AG04450 (cell line): ENCODE results near the gene C10orf90. TPM values are rescaled to one million over a fixed set of nuclear protein-coding genes. Genes with fewer than 3 reads are reported as not detected.

ENCODE experiments used
- CTCF ChIA-PET: fragments of 300-600, 350-600 bp; formaldehyde crosslinking; extraction: SDS; loops from one replicate; lab custom pipeline; 2022; ENCODE audit warnings: antibody characterized with exemption, inconsistent platforms; lab: Charles Lee
- POLR2A ChIA-PET: fragments of 350-600 bp; formaldehyde crosslinking; extraction: SDS; loops from one replicate; lab custom pipeline; 2021; ENCODE audit warnings: antibody characterized with exemption, inconsistent platforms; lab: Yijun Ruan, JAX
- DNase-seq: peaks from one replicate; pipeline ENCODE4 v3.0.0-alpha.2; 2011; ENCODE audit warnings: low read depth, low spot score
- H3K27ac ChIP-seq: one replicate; pipeline ENCODE4 v1.5.1; 2012; ENCODE audit warnings: low read depth, low read length, control low read depth
- H3K27me3 ChIP-seq: one replicate; pipeline ENCODE4 v1.6.0; 2012; ENCODE audit warnings: low read length; ENCODE audit not compliant: control insufficient read depth, insufficient read depth
- H3K4me3 ChIP-seq: 2 replicates; pipeline ENCODE4 v1.5.1; 2011; ENCODE audit warnings: mild to moderate bottlenecking, low read depth, low read length, control low read depth
- H3K9me3 ChIP-seq: 2 replicates; pipeline ENCODE4 v1.5.1; 2012; ENCODE audit warnings: low read length; ENCODE audit not compliant: control insufficient read depth, insufficient read depth
- CTCF ChIP-seq: IDR thresholded peaks from 2 replicates; pipeline ENCODE4 v1.5.1; 2011; ENCODE audit warnings: low read depth, low read length, control low read depth, inconsistent platforms
- polyA plus RNA-seq: library from polyadenylated mRNA; depleted of rRNA; stranded (reverse); fragments of >200 nt; gene quantifications from 2 replicates; pipeline ENCODE4 v1.2.3, GENCODE V29; 2011

C10orf90 gene
- polyA plus RNA-seq, 1 experiment, result 0.10 TPM

GRCh38 chr10:126479280-126479895 is 191.1 kb downstream of the C10orf90 start:
- no peak for TF ChIP-seq CTCF
- no peak overlapping the region for H3K27ac ChIP-seq
- ChIA-PET POLR2A (no interaction called here), CTCF (interaction anchor here (1.9 kb wide), 1 partner anchor 25 kb away, joined by 4 read pairs; no protein-coding TSS in a partner anchor)
- no peak for DNase-seq
- no peak overlapping the region for H3K4me3 ChIP-seq
- H3K27me3 ChIP-seq, result peaks cover 2% of the 10 kb centered on the region
- no peaks in the 10 kb centered on the region for H3K9me3 ChIP-seq

GRCh38 chr10:126478546-126478945 is 191.9 kb downstream of the C10orf90 start:
- TF ChIP-seq CTCF, result no peak
- DNase-seq, result no peak
- Histone ChIP-seq H3K27ac (no peak overlapping the region), H3K27me3 (peaks cover 2% of the 10 kb centered on the region), H3K4me3 (no peak overlapping the region), H3K9me3 (no peaks in the 10 kb centered on the region)
- CTCF ChIA-PET, result interaction anchor here (1.9 kb wide), 1 partner anchor 25 kb away, joined by 4 read pairs; no protein-coding TSS in a partner anchor
- POLR2A ChIA-PET, result no interaction called here

GRCh38 chr10:126476246-126476645 is 194.2 kb downstream of the C10orf90 start:
- peaks cover 2% of the 10 kb centered on the region for H3K27me3 ChIP-seq
- H3K27ac ChIP-seq, result no peak overlapping the region
- no peak for DNase-seq
- POLR2A ChIA-PET, result no interaction called here
- TF ChIP-seq CTCF, result no peak
- no peaks in the 10 kb centered on the region for H3K9me3 ChIP-seq
- CTCF ChIA-PET, result interaction anchor here (1.5 kb wide), 1 partner anchor 494 kb away, joined by 10 read pairs; no protein-coding TSS in a partner anchor
- H3K4me3 ChIP-seq, result no peak overlapping the region

GRCh38 chr10:126475074-126475691 is 195.3 kb downstream of the C10orf90 start:
- no peak for TF ChIP-seq CTCF
- no peak for DNase-seq
- Histone ChIP-seq H3K27me3 (peaks cover 3% of the 10 kb centered on the region), H3K27ac (no peak overlapping the region), H3K9me3 (no peaks in the 10 kb centered on the region), H3K4me3 (no peak overlapping the region)
- ChIA-PET POLR2A (no interaction called here), CTCF (no interaction called here)

GRCh38 chr10:126474031-126474430 is 196.5 kb downstream of the C10orf90 start:
- TF ChIP-seq CTCF, result no peak
- POLR2A ChIA-PET, result no interaction called here
- CTCF ChIA-PET, result no interaction called here

More at GRCh38 chr10:126474031-126474430, 196.5 kb downstream of the C10orf90 start:
- Histone ChIP-seq H3K27me3 (peaks cover 7% of the 10 kb centered on the region), H3K4me3 (no peak overlapping the region), H3K9me3 (no peaks in the 10 kb centered on the region), H3K27ac (no peak overlapping the region)
- DNase-seq, result no peak
